GM19099 (cell line): ENCODE results near the gene CHAF1A.

Source experiments
- POLR2A ChIP-seq: IDR thresholded peaks from 3 replicates; pipeline ENCODE4 v1.6.1; 2011; ENCODE audit warnings: low read depth; ENCODE audit not compliant: insufficient read length; ENCODE audit errors: extremely low read depth

Gene CHAF1A

DNA sequence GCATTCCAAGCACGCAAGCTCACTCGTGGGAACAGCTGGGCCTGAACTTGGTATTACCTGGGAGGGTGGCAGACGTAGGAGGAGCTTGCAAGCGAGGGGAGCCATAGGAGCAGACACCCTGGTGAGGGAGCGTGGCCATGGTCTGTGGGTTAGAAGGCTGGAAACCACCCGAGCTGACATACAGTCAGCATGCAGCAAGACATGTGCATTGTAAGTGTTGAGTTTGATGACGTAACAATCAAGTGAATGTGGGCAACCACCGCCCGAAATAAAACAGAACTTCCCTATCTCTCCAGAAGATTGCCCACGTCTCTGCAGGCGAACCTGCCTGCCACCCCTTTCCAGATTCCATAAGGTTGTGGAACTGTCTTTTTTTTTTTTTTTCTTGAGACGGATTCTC lies 28.3 kb downstream of the CHAF1A start:
- TF ChIP-seq POLR2A: no peak

- no peak for TF ChIP-seq POLR2A
These were observed 28.9 kb downstream of the CHAF1A start for GRCh38 chr19:4431296-4431695.

DNA sequence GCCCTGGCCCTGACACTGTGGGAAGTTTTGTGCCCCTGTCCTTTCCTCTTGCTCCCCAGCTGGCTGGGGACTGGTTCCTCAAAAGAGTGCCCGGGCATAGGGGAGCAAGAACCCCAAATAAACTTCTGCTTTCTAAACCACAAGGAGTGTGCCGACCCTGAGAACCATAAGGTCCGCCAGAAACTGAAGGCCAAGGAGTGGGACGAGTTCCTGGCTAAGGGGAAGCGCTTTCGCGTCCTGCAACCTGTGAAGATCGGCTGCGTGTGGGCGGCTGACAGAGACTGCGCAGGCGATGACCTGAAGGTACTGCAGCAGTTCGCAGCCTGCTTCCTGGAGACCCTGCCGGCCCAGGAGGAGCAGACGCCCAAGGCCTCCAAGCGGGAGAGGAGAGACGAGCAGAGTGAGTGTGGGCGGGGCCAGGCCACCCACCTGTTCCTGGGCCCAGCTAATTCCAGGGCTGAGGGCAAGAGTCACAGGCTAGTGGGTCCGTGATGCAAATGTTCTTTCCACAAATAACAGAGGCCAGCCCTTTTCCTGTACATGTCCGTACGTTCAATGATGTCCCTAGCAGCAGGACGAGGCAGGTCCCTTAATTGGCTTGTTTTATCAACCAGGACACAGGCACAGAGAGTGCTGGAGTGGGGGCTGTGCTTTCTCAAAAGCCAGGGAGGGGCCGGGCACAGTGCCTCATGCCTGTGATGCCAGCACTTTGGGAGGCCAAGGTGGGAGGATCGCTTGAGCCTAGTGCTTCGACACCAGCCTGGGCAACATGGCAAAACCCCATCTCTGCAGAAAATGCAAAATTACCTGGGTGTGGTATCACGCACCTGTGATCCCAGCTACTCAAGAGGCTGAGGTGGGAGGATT lies 29.6 kb downstream of the CHAF1A start:
- no peak for TF ChIP-seq POLR2A

DNA sequence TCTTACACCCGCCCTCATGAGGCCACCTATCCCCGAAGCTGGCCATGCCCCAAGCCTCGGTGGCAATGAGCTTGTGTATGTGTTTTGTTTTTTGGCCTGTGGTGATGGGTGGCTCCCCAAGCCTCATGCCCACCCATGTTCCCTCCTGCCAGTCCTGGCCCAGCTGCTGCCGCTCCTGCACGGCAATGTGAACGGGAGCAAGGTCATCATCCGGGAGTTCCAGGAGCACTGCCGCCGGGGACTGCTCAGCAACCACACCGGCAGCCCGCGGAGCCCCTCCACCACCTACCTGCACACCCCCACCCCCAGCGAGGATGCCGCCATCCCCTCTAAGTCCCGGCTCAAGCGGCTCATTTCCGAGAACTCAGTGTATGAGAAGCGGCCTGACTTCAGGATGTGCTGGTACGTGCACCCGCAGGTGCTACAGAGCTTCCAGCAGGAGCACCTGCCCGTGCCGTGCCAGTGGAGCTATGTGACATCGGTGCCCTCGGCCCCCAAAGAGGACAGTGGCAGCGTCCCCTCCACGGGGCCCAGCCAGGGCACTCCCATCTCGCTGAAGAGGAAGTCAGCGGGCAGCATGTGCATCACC lies 30.6 kb downstream of the CHAF1A start:
- no peak for TF ChIP-seq POLR2A

- no peak for TF ChIP-seq POLR2A
These were observed 32.0 kb downstream of the CHAF1A start for GRCh38 chr19:4434391-4434790.

- TF ChIP-seq POLR2A: no peak
These were observed 33.8 kb downstream of the CHAF1A start for GRCh38 chr19:4436231-4436630.

DNA sequence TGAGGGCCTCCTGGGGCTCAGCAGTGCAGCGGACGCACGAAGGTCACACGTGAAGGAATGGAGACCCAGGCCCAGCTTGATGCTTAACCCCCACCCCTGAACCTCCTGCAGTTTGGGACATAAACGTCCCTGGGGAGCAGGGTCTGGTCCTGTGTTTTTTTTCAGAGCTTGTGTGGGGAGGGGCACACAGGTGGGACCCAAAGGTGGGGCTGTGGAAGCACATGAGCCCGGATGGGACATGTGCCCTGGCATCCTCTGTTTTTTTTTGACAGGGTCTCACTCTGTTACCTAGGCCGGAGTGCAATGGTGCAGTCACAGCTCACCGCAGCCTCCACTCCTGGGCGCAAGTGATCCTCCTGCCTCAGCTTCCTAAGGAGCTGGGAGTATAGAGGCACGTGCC lies 34.7 kb downstream of the CHAF1A start:
- no peak for TF ChIP-seq POLR2A

DNA sequence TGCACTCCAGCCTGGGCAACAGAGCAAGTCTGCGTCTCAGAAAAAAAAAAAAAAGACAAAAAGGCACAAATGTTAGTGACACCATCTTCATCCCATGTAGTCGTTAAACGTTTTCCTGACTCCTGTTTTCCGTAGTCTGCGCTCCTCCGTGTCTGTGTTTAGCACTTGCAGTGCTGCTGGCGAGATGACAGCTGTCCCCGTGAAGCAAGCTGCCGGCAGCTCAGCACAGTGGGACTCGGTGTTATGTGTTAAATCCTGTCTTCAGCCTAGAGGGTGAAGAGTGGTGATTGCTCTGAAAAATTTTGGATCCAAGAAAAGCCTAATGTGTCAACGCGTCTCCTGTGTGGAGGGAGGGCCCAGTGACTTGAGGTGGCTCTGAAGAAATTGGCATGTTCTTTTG lies 36.8 kb downstream of the CHAF1A start:
- no peak for TF ChIP-seq POLR2A

GRCh38 chr19:4441994-4442818 lies 39.8 kb downstream of the CHAF1A start:
- no peak for TF ChIP-seq POLR2A

DNA sequence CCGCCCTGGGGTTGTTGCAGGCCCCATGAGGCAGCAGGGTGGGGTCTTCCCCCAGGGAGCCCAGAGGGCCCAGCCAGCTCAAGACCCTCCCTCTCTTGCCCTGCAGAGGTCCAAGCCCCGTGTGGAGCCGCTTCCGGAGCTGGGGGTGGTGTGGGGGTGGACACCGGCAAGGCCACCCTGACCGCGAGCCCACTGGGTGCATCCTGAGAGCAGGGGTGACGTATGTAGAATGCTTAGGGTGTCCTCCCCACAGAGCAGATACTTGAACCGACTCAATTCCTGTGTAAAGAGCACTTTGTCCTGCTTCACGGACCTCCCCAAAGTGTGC lies 40.3 kb downstream of the CHAF1A start:
- no peak for TF ChIP-seq POLR2A

- no peak for TF ChIP-seq POLR2A
These were observed 40.7 kb downstream of the CHAF1A start for GRCh38 chr19:4443188-4443587.

- TF ChIP-seq POLR2A: no peak
These were observed 41.7 kb downstream of the CHAF1A start for GRCh38 chr19:4443966-4444764.

DNA sequence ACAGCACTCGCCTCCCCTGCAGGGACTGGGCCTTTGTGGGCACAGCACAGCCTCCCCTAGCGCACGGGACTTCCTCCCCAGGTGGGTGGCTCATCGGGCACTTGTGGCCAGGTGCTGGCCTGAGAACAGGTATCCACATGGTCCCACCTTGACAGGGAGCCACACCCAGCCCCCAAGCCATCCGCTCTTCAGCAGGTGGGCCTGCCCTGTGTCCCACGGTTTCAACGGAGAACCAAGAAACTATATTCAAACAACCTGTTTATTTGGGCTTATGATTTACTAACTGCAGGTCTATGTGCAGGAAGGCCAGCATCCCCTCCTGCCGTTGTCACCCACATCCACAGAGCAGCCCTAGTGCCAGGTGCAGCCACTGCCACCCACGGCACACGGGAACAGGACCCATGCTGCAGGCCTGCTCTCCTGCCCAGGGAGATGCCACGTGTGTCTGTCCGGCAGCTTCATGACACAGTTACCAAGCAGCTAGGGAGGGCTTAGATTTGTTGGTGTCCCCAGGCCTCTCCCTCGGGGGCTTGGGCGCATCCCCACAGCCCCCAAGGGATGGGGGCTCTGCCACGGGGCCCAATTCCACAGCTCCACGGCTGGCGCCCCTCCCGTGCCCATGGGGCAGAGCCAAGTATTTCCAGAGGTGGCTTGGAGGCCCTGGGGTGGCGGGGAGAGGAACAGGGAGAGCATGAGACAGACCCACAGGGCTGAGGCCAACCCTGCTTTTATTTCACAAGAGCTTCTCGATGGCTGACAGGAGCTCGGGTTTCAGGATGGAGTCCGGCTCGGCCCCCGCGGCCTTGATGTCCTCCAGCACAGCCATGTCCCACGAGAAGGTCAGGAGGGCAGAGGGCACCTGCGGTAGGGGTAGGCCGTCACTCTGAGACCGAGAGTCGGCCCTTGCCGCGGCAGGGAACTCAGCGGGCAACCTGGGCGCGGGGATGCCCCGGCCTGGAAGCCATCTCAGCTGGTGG lies 42.6 kb downstream of the CHAF1A start:
- no peak for TF ChIP-seq POLR2A

GRCh38 chr19:4445963-4446703 lies 43.7 kb downstream of the CHAF1A start:
- no peak for TF ChIP-seq POLR2A

DNA sequence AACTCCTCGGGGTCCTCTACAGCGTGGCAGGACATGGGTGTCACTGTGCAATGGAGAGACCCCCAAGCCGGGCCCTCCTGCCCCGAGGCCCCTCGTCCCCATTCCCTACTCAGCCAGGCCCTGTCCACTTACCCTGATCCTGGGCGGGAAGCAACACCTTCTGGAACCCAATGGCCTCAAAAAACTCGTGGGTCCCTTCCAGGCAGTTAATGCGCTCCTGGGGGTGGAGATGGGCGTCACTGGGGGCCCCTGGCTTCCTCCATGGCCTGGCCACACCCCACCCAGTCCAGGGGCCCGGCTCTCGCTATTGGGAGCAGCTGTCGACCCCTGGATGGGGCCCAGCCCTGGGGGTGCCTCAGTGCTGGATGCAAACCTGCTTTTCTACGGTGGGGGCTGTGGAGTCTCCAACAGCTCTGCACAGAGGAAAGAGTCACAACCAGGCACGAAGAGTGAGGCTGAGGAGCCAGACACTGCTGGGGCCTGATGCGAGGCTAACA lies 44.3 kb downstream of the CHAF1A start:
- TF ChIP-seq POLR2A: no peak
